HL-60/S4 treated with phorbol 12-myristate 13-acetate at 8.2 ng/mL for 4 days and 3 days (cell line): Measurements from ENCODE around the gene DNAH2.
"Not testable (repeated sequence)": the region's sequence is repeated elsewhere in the genome, so short reads cannot be mapped to it uniquely, and the experiment has no call there.

Source experiments
- in situ Hi-C: fragments of 300-500 bp; cut with MboI; formaldehyde crosslinking; loops from 2 replicates; pipeline ENCODE4 v1.15.0; 2022; ENCODE audit warnings: low sequenced_read_pairs

Gene DNAH2

GRCh38 chr17:7767405-7768021, 50.0 kb downstream of the DNAH2 start:
- in situ Hi-C loops, result no loop called here

GRCh38 chr17:7769854-7770253, 52.3 kb downstream of the DNAH2 start:
- in situ Hi-C loops, result no loop called here

GRCh38 chr17:7774055-7774521, 56.5 kb downstream of the DNAH2 start:
- in situ Hi-C loops, result no loop called here

GRCh38 chr17:7775051-7775450, 57.5 kb downstream of the DNAH2 start:
- in situ Hi-C loops, result no loop called here

- in situ Hi-C loops, result no loop called here
Measured at GRCh38 chr17:7777017-7777416, 59.5 kb downstream of the DNAH2 start.

- in situ Hi-C loops, result no loop called here
Measured at GRCh38 chr17:7780736-7781135, 63.2 kb downstream of the DNAH2 start.

GRCh38 chr17:7781429-7781828, 63.9 kb downstream of the DNAH2 start:
- in situ Hi-C loops, result no loop called here

GRCh38 chr17:7782240-7782639, 64.7 kb downstream of the DNAH2 start:
- in situ Hi-C loops, result no loop called here

- in situ Hi-C loops, result no loop called here
Measured at GRCh38 chr17:7786866-7787265, 69.3 kb downstream of the DNAH2 start.

- in situ Hi-C loops, result no loop called here
Measured at GRCh38 chr17:7789131-7789530, 71.6 kb downstream of the DNAH2 start.

GRCh38 chr17:7790150-7790549, 72.6 kb downstream of the DNAH2 start:
- in situ Hi-C loops, result no loop called here

- in situ Hi-C loops, result no loop called here
Measured at GRCh38 chr17:7792611-7793010, 75.1 kb downstream of the DNAH2 start.

- in situ Hi-C loops, result no loop called here
Measured at GRCh38 chr17:7794075-7794663, 76.6 kb downstream of the DNAH2 start.

- in situ Hi-C loops, result no loop called here
Measured at GRCh38 chr17:7797976-7798375, 80.4 kb downstream of the DNAH2 start.

GRCh38 chr17:7798839-7799238, 81.3 kb downstream of the DNAH2 start:
- in situ Hi-C loops, result no loop called here

- in situ Hi-C loops, result no loop called here
Measured at GRCh38 chr17:7803981-7804380, 86.4 kb downstream of the DNAH2 start.

GRCh38 chr17:7806587-7806986, 89.0 kb downstream of the DNAH2 start:
- in situ Hi-C loops, result no loop called here

GRCh38 chr17:7807206-7807605, 89.7 kb downstream of the DNAH2 start:
- in situ Hi-C loops, result no loop called here

- in situ Hi-C loops, result no loop called here
Measured at GRCh38 chr17:7809086-7809790, 91.7 kb downstream of the DNAH2 start.

GRCh38 chr17:7809791-7810343, 92.3 kb downstream of the DNAH2 start:
- in situ Hi-C loops, result not testable (repeated sequence)

- in situ Hi-C loops, result no loop called here
Measured at GRCh38 chr17:7811251-7811650, 93.7 kb downstream of the DNAH2 start.

GRCh38 chr17:7814969-7815368, 97.4 kb downstream of the DNAH2 start:
- in situ Hi-C loops, result no loop called here
